NOMO-1 treated with DMSO at 0.1 percent for 48 hours (cell line): ENCODE results near the gene AFF4.

ENCODE experiments used
- DNase-seq: peaks from one replicate; lab custom pipeline; 2025; ENCODE audit not compliant: unreplicated experiment; lab: John Stamatoyannopoulos, UW

Gene AFF4

DNA sequence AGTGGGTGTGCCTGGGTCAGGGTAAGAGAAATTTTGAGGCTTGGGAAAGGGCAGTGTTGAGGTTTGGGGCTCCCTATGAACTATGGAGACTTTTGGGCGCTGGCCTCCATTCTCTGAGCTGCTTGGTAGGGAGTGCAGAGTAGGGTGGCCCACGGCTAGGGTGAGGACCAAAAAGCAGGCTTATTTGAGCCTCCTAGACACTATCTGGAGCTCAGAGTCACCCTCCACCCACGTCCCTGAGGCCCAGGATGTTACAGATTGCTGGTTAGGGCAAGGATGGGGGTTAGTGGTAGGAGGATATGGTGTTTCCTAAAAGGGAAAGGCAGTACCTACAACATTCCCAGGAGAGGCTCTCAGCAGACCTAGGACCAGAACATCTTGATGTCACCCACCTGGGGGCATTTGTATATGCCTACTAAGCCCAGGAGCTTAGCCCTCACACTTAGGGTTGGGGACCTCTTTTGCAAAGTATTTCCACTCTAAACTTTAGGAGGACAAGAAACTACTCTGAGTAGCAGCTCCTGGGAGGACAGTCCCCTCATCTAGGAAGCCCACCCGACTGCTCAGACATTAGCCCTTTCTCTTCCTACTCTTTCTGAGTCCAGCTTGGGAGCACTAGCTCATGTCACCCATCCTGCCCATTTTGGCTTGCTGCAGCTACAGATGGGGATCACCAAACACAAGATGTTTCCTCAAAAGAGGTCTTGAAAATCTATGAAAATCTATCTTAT, 135.3 kb downstream of the AFF4 start:
- DNase-seq = no peak

DNA sequence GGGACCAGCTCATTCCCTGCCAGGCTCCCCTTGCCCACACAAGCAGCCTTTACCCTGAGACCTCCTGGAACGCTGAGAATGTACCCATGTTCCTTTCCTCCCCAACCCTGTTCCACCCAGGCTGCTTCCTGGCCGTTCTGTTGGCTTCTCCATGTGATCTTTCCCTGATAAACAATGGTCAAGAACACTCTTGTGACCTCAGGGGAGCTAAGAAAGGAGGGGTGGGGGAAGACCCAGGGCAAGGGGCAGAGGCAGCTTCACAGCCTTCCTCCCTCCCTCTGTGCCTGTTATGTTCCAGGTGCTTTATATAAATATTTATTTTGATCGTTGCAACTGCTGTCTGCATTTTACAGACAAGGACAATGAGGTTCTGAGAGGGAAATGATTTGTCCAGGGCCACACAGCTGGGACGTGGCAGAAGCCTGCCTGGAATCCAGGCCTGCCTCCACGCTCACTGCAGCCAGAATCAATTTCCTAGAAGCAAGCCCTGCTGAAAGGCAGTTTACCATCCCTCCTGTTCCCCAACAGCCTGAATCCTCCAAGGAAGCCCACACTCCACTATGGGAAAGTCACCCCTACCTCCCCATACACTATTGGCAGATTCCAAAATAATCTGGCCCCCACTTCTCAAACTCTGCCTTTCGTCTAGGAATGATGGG, 136.9 kb downstream of the AFF4 start:
- DNase-seq = no peak

DNA sequence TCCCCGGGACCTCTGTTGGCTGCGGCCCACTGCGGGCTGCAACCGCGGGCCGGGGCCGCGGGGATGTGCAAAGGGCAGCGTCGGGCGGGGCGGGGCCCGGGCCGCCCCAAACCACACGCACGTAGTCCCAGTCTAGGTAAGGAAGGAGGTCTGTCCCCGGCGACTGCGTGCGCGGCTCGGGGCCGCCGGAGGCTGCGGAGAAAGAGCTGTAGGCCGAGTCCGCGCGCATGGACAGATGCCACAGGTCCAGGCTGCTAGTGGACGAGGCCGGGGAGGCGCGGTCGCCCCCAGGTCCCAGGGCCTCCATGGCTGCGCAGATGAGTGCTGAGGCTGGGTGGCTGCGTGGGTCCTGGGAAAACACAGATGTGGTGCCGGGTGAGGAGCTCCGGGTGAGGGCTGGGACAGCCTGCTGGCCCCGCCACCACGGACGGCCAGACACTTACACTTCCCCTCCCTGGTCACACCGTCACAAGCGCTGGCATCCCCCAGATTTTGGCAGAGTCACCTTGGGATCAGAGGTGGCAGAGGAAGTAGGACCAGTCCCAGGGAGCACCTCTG, 137.5 kb downstream of the AFF4 start:
- DNase-seq = no peak
